GM19468 (cell line): ENCODE measurements around the gene PLEKHA8.

ENCODE experiments used
- ATAC-seq: cut with Tn5 transposase; IDR thresholded peaks from one replicate; pipeline ENCODE4 v1.9.1; 2021; ENCODE audit warnings: mild to moderate bottlenecking, moderate library complexity, moderate number of reproducible peaks; ENCODE audit not compliant: unreplicated experiment; ENCODE audit errors: extremely low read depth

The PLEKHA8 gene

DNA sequence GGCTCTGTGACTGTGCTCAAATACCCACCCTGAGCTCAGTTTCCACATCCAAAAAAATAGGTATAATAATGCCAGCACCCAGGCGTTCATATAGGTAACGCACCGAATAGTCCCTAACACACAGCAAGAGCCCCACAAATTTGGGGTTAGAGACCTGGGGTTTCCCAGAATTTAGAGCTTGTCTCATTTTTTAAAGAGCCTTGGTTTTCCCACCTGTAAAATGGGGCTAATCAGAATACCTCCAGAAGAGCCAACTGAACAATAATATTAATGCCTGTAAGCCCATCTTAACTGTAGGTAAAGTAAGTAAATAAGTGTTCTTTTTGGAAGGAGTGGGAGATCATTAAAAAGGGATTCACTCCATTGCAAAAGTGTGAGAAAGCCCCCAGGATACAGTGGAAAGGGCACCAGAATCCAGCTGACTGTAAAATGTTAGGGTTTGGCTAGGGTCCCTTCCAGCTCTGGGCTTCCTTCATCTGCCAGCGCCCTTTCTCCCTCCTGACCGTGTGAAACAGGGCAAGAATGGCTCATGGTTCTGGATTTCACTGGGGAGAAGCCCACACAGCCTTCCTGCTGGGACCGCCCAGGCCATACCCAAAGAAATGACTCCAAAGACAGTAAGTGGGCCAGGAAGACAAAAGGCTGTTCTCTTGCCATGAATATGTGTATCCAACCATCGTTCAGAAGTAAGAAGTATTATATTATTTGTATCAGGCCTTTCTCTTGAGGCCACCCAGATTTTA is 108.7 kb downstream of the PLEKHA8 start:
- ATAC-seq = no peak

DNA sequence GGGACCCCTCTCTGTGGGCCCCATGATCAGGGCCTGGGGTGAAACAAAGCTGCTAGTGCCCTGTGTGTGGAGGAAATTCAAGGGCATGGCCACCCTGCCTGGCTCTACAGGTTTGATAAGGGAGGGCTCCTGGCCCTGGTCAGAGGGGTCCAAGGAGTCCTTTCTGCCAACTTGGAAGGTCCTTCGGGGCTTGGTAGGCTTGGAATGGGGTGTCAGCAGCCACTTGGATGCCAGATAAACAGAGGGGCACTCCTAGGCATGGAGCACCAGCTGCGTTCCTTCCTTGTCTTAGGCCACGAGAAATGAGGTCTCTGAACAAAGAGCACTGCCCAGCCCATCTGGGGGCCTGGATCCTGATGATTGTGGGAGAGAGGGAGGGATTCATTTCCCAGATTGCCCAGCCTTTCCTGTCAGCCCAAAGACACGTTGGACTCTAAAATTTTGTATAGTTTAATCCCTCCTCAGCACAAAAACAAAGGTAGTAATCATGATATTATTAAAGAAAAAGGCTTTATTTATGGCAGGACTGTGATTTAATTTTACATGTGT is 111.7 kb downstream of the PLEKHA8 start:
- ATAC-seq = no peak

DNA sequence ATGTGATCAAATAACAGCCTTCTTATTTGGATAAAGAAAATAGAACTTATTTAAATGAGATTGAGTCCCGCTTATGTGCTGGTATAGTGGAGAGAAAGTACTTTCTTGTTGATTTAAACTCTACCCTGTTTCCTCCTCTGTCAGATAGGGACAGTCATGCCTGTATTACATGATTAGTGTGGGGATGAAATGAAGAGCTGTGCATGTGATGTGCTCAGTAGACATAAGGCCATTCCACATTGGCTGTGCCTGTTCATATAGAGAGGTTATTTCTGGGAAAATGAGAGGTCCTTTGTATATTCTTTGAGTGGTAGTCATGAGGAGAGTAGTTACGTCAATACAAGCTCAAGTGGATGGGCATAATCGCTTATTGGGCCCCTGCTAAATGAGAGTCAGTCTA is 112.2 kb downstream of the PLEKHA8 start:
- ATAC-seq = no peak

DNA sequence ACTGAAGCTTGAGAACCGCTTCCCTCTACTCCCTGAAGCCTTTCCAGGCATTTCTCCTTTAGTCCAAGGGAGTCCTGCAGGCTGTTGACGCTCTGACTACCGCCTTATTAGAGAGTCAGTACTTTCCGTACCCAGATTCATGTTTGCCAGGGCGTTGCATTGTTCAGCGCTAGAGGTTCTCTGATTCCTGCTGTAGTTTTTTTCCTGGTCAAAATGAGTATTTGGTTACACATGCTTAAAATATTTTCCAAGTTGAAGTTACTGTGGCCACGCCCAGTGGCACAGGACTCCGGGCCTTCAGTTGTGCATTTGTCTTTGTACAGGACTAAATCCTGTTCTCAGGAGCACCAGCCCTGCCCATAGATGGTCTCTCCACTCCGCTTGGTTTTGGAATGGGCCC is 114.5 kb downstream of the PLEKHA8 start:
- ATAC-seq = no peak

DNA sequence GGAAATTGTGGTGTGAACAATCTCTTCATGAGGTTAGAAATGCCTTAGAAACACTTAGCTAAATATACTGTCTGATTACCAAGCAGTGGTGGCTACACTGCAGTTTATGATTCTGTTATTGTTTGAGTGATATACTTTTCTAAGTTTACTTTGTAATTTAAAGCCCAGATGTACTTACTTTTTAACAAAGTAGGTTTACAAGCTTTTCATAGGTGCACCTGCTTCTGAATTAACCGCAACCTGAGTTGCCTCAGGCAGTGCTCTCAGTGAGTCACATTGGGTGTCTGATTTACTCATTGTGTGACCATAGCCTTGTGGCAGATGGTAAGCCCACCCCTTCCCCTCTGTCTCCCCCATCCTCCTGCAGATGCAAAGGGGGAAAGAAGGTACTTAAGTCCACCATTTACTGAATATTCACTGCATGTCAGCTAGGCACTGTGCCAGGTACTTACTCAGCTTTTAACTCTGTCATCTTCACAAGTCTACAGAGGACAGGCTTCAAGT is 115.6 kb downstream of the PLEKHA8 start:
- no peak for ATAC-seq

DNA sequence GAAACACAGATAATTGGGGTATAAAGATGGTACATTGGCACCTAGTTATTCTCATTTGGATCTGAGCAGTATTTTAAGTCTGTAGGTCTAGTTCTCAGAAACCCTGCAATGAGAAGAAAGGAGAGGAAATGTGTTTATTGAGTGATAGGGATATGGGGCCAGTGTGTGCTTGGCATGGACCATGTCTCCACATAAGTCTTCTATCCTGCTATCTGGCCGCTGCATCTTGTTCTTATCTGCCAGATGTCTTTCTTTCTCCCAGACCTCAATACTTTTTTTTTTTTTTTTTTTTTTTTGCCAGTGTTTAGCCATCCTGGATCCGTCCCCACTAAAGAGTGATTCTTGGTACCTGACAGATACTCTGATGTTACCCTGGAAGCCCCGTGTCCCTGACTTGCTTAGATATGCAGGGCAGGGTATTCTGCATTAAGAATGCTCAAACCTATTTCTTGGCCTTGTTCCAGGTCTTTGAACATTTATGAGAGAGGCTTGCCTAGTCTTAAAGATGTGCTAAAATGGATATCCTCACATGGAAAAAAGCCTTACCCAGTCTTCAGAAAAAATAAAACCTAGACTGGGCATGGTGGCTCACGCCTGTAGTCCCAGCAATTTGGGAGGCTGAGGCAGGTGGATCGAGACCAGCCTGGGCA is 116.6 kb downstream of the PLEKHA8 start:
- no peak for ATAC-seq

DNA sequence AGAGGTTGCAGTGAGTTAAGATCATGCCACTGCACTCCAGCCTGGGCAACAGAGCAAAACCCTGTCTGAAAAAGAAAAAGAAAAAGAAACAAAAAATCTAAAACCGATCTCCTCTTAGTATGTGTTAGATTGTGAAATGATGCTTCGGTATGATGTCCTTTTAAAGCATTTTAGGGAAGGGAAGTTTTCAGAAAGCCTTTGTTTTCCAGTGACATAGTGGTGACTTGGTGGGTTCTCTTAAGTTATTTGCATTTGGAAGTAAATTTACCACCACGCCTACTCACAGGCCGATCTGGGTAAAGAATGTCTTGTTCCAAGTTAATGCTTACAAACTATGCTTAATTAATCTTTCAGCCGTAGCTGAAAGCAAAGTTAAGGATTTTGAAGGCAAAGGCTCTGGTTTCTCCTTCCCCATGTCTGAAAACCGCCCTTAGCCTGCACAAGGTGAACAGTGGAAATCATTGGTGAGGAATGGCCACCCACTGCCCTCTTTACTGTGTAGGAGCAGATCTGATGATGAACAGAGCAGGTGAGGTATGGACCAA is 117.3 kb downstream of the PLEKHA8 start:
- ATAC-seq = no peak

DNA sequence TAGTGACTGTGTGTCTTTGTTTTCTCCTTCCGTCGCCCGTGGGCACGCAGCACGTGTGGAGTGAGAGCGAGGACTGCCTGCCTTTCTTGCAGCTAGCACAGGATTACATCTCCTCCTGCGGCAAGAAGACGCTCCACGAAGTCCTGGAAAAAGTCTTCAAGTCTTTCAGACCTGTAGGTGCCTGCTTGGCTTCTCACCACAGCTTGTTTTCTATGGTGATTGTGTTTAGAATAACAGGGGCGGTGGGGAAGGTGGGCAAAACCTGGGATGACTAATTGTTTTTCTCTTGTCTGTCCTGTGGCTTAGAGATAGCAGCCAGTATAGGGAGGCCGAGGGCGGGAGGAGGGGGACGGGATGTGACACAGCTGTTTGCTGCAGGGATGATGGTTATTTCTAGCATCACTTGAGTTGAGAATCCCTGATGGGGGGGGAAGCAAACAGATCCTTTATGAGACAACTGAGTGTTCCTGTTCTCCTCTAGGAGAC is 118.0 kb downstream of the PLEKHA8 start:
- no peak for ATAC-seq

DNA sequence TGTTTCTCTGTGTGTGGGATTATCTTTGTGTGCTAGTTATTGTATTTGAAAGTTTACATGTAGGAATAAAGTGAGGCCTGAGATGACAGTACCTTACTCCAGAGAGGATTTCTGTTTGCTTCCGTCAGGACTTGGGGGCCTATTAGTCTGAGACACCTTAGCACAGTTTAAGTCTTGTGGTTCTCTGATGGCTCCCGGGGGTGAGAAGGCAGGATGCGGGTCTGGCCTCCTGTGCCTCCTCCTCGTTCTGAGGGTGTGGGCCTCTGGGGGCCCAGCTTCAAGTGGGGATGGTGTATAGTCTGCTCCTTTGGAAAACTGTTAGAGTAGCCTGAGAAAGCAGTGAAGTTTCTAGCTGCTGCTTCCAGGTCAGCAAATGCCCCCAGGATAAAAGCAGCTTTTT is 119.0 kb downstream of the PLEKHA8 start:
- ATAC-seq = no peak

DNA sequence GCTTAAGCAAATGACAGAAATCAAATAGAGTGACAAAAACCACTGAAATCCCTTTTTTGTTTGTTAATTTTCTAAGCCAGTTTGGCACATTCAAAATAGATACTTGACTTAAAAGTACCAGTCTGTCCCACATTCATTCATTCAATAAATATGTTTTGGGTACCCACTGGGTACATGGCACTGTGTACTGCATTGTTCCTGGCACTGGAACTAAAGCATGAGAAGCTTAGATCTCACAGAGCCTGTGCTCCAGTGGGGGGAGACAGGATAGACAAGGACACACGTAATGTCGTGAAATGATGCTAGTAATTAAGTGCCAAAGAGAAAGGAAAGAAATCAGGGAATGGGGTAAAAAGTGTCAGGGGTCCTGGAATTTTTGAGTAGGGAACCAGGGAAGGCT is 119.6 kb downstream of the PLEKHA8 start:
- no peak for ATAC-seq

DNA sequence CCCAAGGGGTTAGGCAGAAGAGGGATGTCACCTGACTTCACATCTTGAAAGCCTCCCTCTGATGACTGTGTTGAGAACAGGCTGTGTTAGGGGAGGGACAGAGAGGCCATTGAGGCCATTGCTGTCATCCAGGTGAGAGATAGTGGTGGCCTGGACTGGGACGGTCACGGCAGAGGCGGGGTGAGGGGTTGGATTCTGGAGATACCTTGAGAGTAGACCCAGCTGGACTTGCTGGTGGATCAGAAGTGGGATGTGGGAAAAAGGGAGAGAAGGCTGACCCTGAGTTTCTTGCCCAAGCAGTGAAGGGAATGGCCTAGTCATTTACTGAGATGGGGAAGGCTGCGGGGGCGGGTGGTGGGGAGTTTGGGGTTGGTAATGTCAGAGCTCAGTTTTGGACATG is 120.2 kb downstream of the PLEKHA8 start:
- ATAC-seq = no peak

DNA sequence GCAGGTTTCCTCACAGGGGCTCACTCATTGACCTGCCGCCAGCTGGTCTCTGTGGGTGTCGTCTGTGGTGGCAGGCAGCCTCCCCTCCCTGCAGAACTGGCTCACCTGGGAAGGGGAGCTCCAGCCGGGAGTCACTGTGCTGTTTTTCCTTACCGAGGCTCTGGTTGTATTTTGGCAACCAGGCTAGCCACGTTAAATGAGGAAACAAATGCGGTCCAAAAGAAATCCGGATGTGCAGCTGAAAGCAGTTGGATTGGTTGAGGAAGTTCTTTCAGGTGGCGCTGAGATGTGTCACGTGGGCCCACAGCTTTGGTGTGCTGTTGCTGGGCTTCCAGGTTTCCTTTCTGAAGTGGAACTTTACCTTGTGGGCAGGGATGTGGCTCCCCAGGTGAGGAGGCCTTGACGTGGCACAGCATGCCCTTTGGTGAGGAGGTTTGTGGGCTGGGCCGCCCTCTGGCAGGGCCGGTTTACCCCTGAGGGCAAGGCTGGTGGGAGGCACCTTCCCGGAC is 120.8 kb downstream of the PLEKHA8 start:
- no peak for ATAC-seq

DNA sequence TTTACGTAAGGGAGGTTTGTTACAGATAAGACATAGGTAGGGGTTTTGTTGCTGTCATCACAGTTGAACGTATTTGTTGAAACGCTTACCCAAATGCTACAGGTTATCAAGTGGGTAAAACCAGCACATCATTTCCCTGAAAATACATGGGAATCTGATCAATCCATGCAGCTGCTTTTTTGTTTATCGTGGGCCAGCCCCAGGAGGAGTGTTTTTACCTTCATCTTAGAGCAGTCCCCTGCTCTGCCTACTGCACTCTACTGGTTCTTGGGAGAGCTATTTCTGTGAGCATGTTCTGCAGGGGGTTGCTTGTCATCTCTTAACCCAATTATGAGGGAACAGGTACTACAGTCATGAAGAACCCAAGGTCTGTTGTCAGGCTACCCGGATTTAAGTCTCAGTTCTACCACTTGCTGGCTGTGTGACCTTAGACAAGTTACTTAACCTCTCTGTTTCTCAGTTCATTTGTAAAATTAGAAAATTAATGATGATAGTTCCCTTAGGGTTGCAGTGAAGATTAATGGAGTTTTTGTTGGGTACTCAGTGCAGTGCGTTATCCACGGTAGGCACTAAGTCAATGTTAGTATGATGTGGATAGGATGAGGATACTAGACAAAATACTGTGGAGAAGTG is 121.5 kb downstream of the PLEKHA8 start:
- ATAC-seq = no peak

DNA sequence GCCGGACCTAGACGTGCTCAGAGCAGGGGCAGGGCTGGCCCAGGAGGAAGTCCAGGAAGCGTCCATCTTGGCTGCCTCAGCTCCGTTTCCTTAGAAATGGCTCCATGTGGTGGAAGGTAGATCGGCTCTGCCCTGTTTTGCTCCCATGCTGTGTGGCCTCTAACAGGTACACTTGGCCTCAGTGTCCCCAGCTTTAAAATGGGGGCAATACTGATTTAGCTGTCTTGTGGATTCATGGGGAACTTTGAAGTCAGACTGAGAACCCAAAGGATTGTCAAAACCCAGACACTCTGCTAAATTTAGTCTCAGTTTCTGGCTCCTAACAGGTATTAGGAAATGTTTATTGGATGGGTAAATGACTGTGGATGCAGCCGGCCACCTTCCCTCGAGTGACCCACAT is 122.5 kb downstream of the PLEKHA8 start:
- no peak for ATAC-seq

DNA sequence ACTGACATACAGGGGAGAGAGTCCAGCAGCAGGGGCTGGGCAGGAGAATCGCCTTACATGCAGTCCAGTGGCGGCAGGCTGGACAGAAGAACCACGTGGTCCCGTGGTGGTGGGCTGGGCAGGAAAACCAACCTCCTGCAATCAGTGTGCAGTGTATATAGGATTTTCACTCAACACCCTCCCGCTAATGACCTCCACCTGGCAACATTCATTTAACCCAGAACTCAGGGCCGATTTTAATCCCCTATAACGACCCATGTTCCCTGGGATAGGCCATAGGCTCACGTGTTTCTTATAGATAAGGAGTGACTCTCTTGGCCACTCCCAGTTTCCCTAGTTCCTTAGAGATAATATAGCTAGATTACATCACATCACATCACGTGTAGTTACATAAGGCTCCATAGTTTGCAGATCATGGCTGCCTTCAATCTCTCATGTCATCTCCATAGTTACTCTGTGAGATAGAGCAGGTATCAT is 125.9 kb downstream of the PLEKHA8 start:
- ATAC-seq = no peak

DNA sequence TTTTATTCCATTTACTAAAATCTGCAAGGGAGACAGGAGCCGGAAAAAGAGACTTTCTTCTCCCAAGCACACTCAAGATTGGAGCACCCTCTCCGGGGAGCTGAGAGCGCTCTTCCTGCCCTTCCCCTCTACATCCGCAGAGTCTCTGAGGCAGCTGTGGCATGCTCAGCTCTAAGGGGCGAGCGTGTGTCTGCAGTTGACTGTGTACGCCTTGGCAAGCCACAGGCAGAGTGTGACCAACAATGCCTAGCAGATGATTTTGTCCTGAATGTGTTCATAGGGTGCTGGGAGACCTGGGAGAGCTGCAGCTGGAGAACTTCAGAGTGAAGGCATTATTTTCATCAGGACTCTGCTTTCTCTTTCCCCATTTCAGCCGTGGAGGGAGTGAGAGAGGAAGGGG is 127.3 kb downstream of the PLEKHA8 start:
- ATAC-seq = no peak

DNA sequence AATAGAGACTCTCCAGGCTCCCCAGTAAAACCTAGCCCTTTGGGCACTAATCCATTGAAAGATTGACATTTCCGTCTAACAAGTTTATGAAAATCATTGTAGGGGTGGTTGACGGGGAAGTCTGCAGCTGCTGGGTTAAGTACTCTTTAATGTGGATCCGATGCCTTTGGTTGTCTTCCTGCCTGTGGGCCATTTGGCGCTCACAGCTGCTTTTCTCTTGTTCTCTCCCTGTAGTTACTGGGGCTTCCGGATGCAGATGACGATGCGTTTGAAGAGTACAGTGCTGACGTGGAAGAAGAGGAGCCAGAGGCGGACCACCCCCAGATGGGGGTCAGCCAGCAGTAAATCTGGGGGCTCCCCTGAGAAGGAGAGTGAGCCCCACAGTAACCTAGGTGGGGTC is 129.0 kb downstream of the PLEKHA8 start:
- no peak for ATAC-seq

DNA sequence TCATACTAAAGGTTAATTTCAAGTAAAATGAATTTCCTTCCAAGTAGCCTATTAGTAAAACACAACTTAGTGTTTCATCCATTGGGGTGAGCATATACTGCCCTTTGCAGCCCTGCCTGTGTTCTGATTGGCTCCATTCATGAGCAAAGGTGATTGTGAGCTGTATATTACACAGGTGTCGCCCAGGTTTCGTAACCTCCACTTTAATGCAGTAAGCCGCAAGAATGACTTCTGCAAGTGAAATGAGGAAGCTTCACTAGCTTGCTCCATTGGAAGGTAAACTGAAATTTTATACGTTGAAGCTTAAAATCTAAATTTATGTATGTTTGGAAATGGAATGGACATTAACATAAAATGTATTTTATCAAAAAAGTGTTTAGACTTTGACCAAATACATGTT is 131.0 kb downstream of the PLEKHA8 start:
- no peak for ATAC-seq

DNA sequence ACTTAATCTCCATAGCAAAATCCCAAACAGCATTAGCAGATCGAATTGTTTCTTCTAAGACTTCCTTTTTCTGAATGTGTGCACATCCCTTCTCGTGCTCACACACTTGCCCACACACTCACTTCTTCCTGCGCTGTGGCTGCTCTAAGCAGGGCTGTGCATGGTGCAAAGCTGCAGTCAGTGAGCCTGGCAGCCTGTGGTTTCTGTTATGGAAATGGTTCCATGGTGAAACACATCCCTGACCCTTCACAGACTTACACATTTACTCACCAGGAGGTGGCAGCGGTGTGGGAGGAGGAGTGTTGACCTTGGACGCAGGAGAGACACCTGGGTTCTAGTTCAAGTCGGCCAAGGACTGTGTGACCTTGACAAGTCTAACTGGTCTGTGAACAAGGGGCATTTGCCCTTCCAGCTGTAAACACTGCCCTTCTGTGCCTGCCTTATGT is 131.5 kb downstream of the PLEKHA8 start:
- ATAC-seq = peak; percentile 31

DNA sequence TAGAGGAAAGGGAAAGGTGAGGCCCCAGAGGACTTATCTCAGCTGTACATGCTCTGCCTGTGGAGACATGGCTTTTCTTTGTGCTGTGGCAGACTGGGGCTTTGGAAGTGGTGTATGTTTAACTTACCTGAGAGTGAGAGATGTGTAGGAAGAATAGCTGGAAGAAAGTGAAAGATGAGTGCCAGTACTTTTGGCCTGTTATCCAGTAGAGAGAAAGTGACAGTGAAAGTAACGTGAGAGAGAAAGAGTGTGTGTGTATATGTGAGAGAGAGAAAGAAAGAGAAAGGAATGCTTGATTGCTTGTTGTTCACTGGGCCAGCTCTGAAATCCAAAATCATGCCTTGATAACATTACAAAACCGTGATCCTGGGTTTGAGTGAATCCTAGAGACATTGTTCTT is 132.1 kb downstream of the PLEKHA8 start:
- ATAC-seq = no peak
